ENCODE data around the gene PTGER4.
A peak's percentile ranks its signal among the peaks of the same experiment; 100 is the strongest.

PTGER4 gene

DNA sequence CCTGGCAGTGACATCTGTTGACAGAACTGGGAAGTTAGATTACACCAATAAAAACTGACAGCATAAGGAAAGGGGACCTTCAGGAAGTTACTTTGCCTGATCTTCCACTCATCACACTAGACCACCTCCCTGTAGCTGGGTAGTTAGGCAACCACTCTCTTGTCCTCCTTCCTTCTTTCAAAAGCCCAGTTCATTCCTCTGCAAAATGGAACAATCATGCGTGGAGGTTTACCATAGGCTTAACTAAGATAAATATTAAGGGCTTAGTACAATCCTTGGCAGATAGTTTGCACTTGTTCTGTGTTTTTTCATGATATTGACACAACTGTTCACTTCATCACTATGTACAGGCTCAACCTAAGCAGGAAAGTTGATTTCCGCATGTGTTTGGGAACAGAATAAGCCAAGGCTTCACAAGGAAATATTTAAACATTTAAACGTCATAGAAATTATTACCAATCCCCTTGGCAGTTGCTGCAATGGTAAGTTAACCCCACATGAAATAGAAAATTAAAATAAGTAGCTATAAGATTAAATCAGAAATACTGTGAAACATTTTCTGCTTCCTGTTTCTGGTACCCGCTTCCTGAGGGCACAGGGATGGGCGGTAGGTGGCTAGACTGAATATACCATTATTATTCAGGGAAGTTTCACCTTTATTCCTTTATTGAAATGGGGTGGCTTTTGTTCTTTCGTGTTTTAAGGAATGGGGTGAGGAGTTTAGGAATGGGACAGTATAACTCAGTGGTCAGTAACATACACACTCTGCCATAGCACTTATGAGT, 9.9 kb upstream of the PTGER4 start:
- DNase-seq (ENCODE audit: low read depth in 3 of 3, low spot score in 1 of 3): no peak

DNA sequence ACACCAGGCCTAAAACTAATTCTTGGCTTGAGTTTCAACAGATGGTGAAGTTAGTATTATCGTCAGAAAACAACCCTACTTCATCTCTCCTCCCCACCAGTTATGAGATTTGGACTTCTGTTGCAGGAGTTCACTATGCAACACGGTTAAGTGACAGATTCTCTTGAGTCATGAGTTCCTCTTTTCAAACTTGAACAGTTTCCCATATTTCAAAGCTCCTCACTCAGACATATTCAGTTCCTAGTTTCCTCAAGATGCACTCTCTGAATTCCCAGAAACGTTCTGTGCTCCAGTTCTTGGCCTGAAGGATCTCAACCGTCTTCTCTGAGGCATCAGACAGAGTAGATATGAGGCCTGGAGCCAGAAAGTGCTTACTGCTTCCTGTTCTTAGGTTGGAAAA, 7.3 kb upstream of the PTGER4 start:
- DNase-seq (ENCODE audit: low read depth in 3 of 3, low spot score in 1 of 3): no peak

GRCh38 chr5:40674661-40675235, 5.0 kb upstream of the PTGER4 start:
- DNase-seq (ENCODE audit: low read depth in 3 of 3, low spot score in 1 of 3): no peak

GRCh38 chr5:40675396-40676133, 4.2 kb upstream of the PTGER4 start:
- no peak for DNase-seq (ENCODE audit: low read depth in 3 of 3, low spot score in 1 of 3)

GRCh38 chr5:40676613-40677343, 2.9 kb upstream of the PTGER4 start:
- DNase-seq (ENCODE audit: low read depth in 3 of 3, low spot score in 1 of 3): no peak

GRCh38 chr5:40677456-40677855, 2.3 kb upstream of the PTGER4 start:
- DNase-seq (ENCODE audit: low read depth in 3 of 3, low spot score in 1 of 3): no peak

DNA sequence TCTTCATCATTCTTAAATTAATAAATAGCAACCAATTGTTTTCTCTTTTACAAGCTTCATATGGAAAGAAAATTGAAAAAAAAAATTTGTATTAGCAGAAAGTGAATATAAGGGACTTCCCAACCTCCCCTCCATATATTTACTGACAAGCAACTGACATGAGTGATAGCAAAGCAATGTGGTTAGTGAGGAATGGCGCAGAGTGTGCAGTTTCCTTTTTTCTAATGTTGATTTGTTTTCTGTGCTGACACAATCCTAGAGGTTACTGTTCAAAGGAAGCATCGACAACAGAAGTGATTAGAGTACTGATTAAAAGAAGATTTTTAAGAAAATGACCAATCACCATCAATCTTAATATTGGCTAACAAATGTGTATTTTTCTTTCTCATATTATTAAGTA, 1.7 kb upstream of the PTGER4 start:
- DNase-seq (ENCODE audit: low read depth in 3 of 3, low spot score in 1 of 3): no peak

GRCh38 chr5:40678460-40679147, 1.1 kb upstream of the PTGER4 start:
- no peak for DNase-seq (ENCODE audit: low read depth in 3 of 3, low spot score in 1 of 3)

- peak; percentile 76 to 88 (median 87) for DNase-seq (ENCODE audit: low read depth in 3 of 3, low spot score in 1 of 3)
Measured at GRCh38 chr5:40679148-40679912, 385 bp upstream of the PTGER4 start.

GRCh38 chr5:40680741-40681362, 1.1 kb downstream of the PTGER4 start:
- DNase-seq (ENCODE audit: low read depth in 3 of 3, low spot score in 1 of 3): peak in 1 of 3 donors; percentile 38

- DNase-seq (ENCODE audit: low read depth in 3 of 3, low spot score in 1 of 3): no peak
Measured at GRCh38 chr5:40681363-40682153, 1.8 kb downstream of the PTGER4 start.

DNA sequence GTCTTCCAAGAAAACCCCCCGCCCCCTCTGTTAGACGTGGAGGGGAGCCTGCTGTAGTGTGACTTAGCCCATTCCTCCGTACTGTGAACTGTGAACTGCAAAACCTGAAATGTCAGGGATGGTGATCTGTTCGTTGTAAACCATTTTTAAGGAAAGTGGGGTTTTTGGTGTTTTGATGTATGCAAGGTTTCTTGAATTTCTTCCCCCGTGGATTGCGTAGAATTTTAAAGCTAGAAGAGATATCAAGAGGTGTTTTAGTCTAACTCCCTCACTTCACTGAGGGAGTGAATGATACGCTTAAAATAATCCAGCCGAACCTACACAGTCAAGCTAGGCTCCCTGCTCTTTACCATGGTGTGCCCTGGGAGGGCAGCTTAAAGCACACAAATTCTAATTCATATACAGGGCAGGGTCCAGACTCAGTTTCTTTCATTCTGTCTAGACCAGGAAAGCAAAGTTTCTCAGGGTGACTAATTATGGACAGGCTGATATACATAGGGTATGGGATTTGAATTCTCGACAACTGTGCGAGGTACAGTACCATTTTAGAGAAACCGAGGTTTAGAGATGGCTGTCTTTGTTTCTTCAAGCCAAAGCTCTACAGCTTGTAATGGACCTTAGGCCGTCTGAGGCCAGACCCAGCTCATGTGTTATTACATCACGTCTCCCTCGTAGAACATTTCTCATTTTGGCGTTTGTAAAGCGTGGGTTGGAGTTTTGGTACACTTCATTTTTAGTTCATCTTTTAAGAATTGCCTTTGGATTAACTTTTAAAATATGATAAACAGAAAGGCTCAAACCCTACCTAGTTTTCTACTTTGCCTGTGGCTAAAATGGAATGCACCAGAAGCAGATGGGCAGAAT, 2.7 kb downstream of the PTGER4 start:
- no peak for DNase-seq (ENCODE audit: low read depth in 3 of 3, low spot score in 1 of 3)

DNA sequence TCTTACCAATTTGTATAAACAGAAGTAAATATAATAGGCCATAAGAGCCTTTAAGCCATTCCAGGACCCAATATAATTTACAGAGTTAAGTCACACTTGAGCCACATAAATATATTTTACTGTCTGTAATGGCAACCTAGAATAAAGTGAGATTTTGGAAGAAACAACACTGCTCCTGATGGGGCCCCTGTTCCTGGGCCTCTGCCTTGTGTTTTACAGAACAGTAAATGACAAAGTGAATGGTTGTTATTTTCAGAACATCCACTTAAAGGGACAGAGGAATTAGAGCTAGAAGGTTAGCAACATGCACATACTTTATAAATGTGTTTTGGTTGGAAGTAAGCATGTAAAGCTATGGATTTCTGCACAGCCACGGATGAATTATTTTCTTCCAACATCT, 3.6 kb downstream of the PTGER4 start:
- DNase-seq (ENCODE audit: low read depth in 3 of 3, low spot score in 1 of 3): no peak

DNA sequence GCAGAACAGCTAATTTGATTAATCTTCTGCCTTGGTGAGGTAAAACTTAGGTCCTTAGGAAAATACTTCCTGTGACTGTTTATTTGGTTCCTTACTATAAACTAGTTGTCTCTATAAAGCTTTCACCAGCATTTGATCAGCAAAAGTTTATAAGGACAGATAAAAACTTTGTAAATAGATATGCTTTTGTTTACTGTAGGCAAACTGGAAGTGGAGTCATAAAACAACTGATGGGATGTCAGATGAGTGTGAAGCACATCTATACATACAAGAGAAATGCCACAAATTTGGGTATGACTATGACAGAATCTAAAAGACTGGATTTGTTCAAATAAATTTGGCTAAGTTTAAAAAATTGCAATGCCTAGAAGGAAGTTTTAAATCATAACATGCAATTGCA, 5.5 kb downstream of the PTGER4 start:
- no peak for DNase-seq (ENCODE audit: low read depth in 3 of 3, low spot score in 1 of 3)

GRCh38 chr5:40685976-40686486, 6.3 kb downstream of the PTGER4 start:
- no peak for DNase-seq (ENCODE audit: low read depth in 3 of 3, low spot score in 1 of 3)

DNA sequence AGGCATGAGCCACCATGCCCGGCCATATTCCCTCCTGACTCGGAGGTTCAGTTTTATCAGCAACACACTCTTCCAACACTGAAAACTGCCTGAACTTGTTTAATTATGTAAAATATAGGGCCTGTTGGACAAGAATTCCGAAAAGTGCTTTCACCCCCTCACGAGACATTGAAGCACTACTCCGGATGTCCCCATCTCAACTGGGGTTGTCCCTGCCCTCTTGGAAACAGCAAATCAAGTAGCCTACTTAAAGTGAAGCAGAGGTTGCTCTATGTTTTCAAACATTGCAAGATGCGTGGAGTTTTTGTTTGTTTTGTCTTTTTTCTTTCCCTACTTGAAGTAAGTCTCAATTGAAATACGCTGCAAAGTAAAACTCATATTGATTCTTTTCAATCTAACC, 7.6 kb downstream of the PTGER4 start:
- no peak for DNase-seq (ENCODE audit: low read depth in 3 of 3, low spot score in 1 of 3)

DNA sequence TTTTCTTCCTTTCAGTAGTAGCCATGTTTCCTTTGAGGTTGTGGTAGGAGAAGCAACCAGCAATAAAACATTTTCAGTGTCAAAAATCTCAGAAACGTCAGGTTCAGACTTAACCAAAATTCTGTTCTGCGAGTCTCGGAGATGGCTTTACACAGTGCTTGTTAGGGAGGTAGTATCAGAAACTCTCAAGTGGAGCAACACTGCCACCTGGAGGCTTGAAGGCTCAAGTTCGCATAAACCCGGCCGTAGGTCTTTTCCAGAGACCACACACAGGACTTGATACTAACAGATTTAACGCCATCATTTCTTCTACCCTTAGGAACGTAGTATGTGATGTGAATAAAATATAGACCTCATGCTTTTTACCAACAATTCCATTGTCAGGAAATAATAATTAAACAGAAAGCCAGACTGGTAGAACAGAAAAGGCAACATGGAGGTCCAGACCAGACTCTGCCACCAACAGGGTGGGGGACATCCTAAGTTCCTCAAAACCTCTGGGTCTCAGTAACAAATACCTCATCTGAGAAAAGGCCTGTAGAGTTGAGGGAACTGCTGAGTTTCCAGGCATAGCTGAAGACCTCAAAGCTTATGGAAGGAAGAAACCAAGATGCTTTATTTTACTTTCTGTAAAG, 8.5 kb downstream of the PTGER4 start:
- peak; percentile 65 to 72 (median 67) for DNase-seq (ENCODE audit: low read depth in 3 of 3, low spot score in 1 of 3)

Data from stimulated activated CD4-positive, alpha-beta T cell treated with anti-CD3 and anti-CD28 coated beads, TNF-alpha, amount 100 ng/mL, for 1 hour (primary cell).